Occipital lobe (tissue), 2 donors: ENCODE data around the gene TMEM187. TPM values are rescaled to one million over a fixed set of nuclear protein-coding genes. Genes with fewer than 3 reads are reported as not detected.

Source experiments
- DNase-seq: peaks from one replicate; lab custom pipeline; 2025; lab: John Stamatoyannopoulos, UW
- total RNA-seq: library from RNA; depleted of rRNA; stranded (reverse); fragments of >200 nt; gene quantifications from one replicate; pipeline ENCODE4 v1.2.3, GENCODE V29; 2014

The TMEM187 gene
- total RNA-seq, 1 donor from 2014 or later = 2.7 TPM

GRCh38 chrX:153995504-153995903 is 22.9 kb downstream of the TMEM187 start:
- no peak for DNase-seq

GRCh38 chrX:153999359-154000037 is 26.9 kb downstream of the TMEM187 start:
- no peak for DNase-seq

- no peak for DNase-seq
Measured at GRCh38 chrX:154000051-154000450, 27.5 kb downstream of the TMEM187 start.

- peak; percentile 49 for DNase-seq
Measured at GRCh38 chrX:154002215-154002719, 29.7 kb downstream of the TMEM187 start.

GRCh38 chrX:154004315-154004714 is 31.8 kb downstream of the TMEM187 start:
- no peak for DNase-seq

- DNase-seq = no peak
Measured at GRCh38 chrX:154006947-154007346, 34.4 kb downstream of the TMEM187 start.

GRCh38 chrX:154008521-154008920 is 36.0 kb downstream of the TMEM187 start:
- DNase-seq = no peak

- DNase-seq = no peak
Measured at GRCh38 chrX:154010330-154011087, 38.0 kb downstream of the TMEM187 start.

- no peak for DNase-seq
Measured at GRCh38 chrX:154011376-154012335, 39.1 kb downstream of the TMEM187 start.

GRCh38 chrX:154012336-154012991 is 39.9 kb downstream of the TMEM187 start:
- DNase-seq = no peak

- no peak for DNase-seq
Measured at GRCh38 chrX:154013001-154013421, 40.5 kb downstream of the TMEM187 start.

- no peak for DNase-seq
Measured at GRCh38 chrX:154013614-154014360, 41.2 kb downstream of the TMEM187 start.

GRCh38 chrX:154014429-154015380 is 42.2 kb downstream of the TMEM187 start:
- DNase-seq = no peak

GRCh38 chrX:154015581-154016264 is 43.2 kb downstream of the TMEM187 start:
- no peak for DNase-seq

- no peak for DNase-seq
Measured at GRCh38 chrX:154016366-154017076, 44.0 kb downstream of the TMEM187 start.

GRCh38 chrX:154017766-154018517 is 45.4 kb downstream of the TMEM187 start:
- DNase-seq = no peak

GRCh38 chrX:154018518-154019060 is 46.0 kb downstream of the TMEM187 start:
- no peak for DNase-seq
